HCT116 (cell line): Measurements from ENCODE around the gene SORBS1. TPM values are rescaled to one million over a fixed set of nuclear protein-coding genes. Genes with fewer than 3 reads are reported as not detected.

Experiments
- ATAC-seq: fragments of 200-7000 bp; cut with Tn5 transposase; 2 replicates; pipeline ENCODE4 v1.9.1; 2020; ENCODE audit warnings: mild to moderate bottlenecking, moderate library complexity
- BruUV-seq: library from RNA; stranded (reverse); fragments of 400-500 nt; replicated peaks from 2 replicates; lab custom pipeline; 2021; lab: Mats Ljungman, UMichigan
- CTCF ChIA-PET: fragments of 300-600 bp; sonication (Branson Sonifier 250); formaldehyde crosslinking; loops from one replicate; lab custom pipeline; 2021; ENCODE audit warnings: antibody characterized with exemption; lab: Charles Lee
- POLR2A ChIA-PET: fragments of 300-600, 350-600 bp; sonication (Branson Sonifier 250); formaldehyde crosslinking; loops from one replicate; lab custom pipeline; 2021; ENCODE audit warnings: antibody characterized with exemption; lab: Charles Lee
- RAD21 ChIA-PET, 2 experiments: fragments of 300-600 bp; sonication (Branson Sonifier 250); formaldehyde crosslinking; loops; one replicate each; lab custom pipeline; 2023; ENCODE audit warnings: low total read pairs in 2 of 2; ENCODE audit not compliant: uncharacterized antibody in 2 of 2, unreplicated experiment in 2 of 2, low non-redundant PET in 1 of 2; lab: Charles Lee
- DNase-seq: peaks from one replicate; pipeline ENCODE4 v3.0.0-alpha.2; 2010; ENCODE audit warnings: low read depth, low spot score
- H2AFZ ChIP-seq: fragments of 200-600 bp; shearing (Covaris generic), sonication (generic); 2 replicates; pipeline ENCODE4 v1.6.1; 2017; ENCODE audit warnings: low read depth, mixed run types, mixed read lengths, antibody characterized with exemption, low read length; ENCODE audit not compliant: poor library complexity, severe bottlenecking
- H3K27ac ChIP-seq: 2 replicates; pipeline ENCODE4 v1.5.1; 2012; ENCODE audit warnings: low read depth, low read length
- H3K27me3 ChIP-seq: fragments of 200-600 bp; sonication (generic); 2 replicates; pipeline ENCODE4 v1.6.1; 2016; ENCODE audit warnings: mixed run types, low read length, mixed read lengths; ENCODE audit not compliant: insufficient read depth
- H3K36me3 ChIP-seq, 2 experiments: fragments of 200-500 bp in 1 of 2; fragments of 200-600 bp in 1 of 2; sonication (Bioruptor generic) in 1 of 2; sonication (generic) in 1 of 2; 2 replicates each; pipeline versions ENCODE4 v1.5.1 to v1.6.1; 2014 to 2016; ENCODE audit warnings: low read length in 2 of 2, inconsistent platforms in 1 of 2, mixed read lengths in 1 of 2, mixed run types in 1 of 2; ENCODE audit not compliant: insufficient read depth in 2 of 2, control insufficient read depth in 1 of 2
- H3K4me1 ChIP-seq, 2 experiments: fragments of 200-600 bp in 1 of 2; sonication (generic) in 1 of 2; 2 replicates each; pipeline versions ENCODE4 v1.5.1 to v1.6.1; 2012 to 2017; ENCODE audit warnings: low read length in 2 of 2, inconsistent platforms in 1 of 2, mild to moderate bottlenecking in 1 of 2, mixed read lengths in 1 of 2, mixed run types in 1 of 2, moderate library complexity in 1 of 2; ENCODE audit not compliant: insufficient read depth in 2 of 2, control insufficient read depth in 1 of 2
- H3K4me2 ChIP-seq: fragments of 200-600 bp; sonication (generic); 2 replicates; pipeline ENCODE4 v1.6.1; 2017; ENCODE audit warnings: mixed run types, low read length, mixed read lengths
- H3K4me3 ChIP-seq, 2 experiments: fragments of 200-600 bp in 1 of 2; sonication (generic) in 1 of 2; replicated peaks in 1 of 2; 2 replicates each; pipeline ENCODE4 v1.5.1; 2011 to 2016; ENCODE audit warnings: low read length in 2 of 2, control low read depth in 1 of 2, low read depth in 1 of 2, mild to moderate bottlenecking in 1 of 2, mixed read lengths in 1 of 2, mixed run types in 1 of 2
- H3K79me2 ChIP-seq: fragments of 200-600 bp; sonication (generic); 2 replicates; pipeline ENCODE4 v1.6.1; 2017; ENCODE audit warnings: mild to moderate bottlenecking, mixed run types, low read length, moderate library complexity, mixed read lengths; ENCODE audit not compliant: insufficient read depth
- H3K9ac ChIP-seq: fragments of 200-600 bp; sonication (generic); 2 replicates; pipeline ENCODE4 v1.6.1; 2016; ENCODE audit warnings: low read length, mixed read lengths
- H3K9me2 ChIP-seq: fragments of 200-600 bp; sonication (generic), shearing (Covaris generic); 2 replicates; pipeline ENCODE4 v1.6.1; 2017; ENCODE audit warnings: mixed run types, mild to moderate bottlenecking, moderate library complexity; ENCODE audit not compliant: insufficient read depth
- H3K9me3 ChIP-seq, 2 experiments: fragments of 200-500 bp in 1 of 2; fragments of 200-600 bp in 1 of 2; sonication (Bioruptor generic) in 1 of 2; sonication (generic) in 1 of 2; 2 replicates each; pipeline ENCODE4 v1.6.1; 2014 to 2017; ENCODE audit warnings: low read length in 2 of 2, mixed read lengths in 2 of 2, inconsistent platforms in 1 of 2, low read depth in 1 of 2, mild to moderate bottlenecking in 1 of 2, mixed run types in 1 of 2, moderate library complexity in 1 of 2; ENCODE audit not compliant: control insufficient read depth in 1 of 2, insufficient read depth in 1 of 2
- H4K20me1 ChIP-seq: fragments of 200-600 bp; sonication (generic), shearing (Covaris generic); 2 replicates; pipeline ENCODE4 v1.6.1; 2017; ENCODE audit warnings: mixed run types, mild to moderate bottlenecking, moderate library complexity; ENCODE audit not compliant: insufficient read depth
- ATF3 ChIP-seq: IDR thresholded peaks from 2 replicates; pipeline ENCODE4 v1.6.1; 2012
- CBX3 ChIP-seq: IDR thresholded peaks from 2 replicates; pipeline ENCODE4 v1.6.1; 2012; ENCODE audit warnings: low read depth
- CTCF ChIP-seq, 3 experiments: fragments of 200-600 bp in 1 of 3; sonication (generic) in 1 of 3; IDR thresholded peaks in 2 of 3; conservative IDR thresholded peaks in 1 of 3; 2 replicates each; pipeline ENCODE4 v1.5.1; 2012 to 2017; ENCODE audit warnings: low read depth in 2 of 3, low read length in 2 of 3, antibody characterized with exemption in 1 of 3, borderline replicate concordance in 1 of 3, control low read depth in 1 of 3, mild to moderate bottlenecking in 1 of 3, mixed read lengths in 1 of 3, mixed run types in 1 of 3, moderate library complexity in 1 of 3; ENCODE audit not compliant: insufficient read depth in 1 of 3
- EGR1 ChIP-seq: IDR thresholded peaks from 2 replicates; pipeline ENCODE4 v1.6.1; 2012; ENCODE audit warnings: low read depth
- ELF1 ChIP-seq: IDR thresholded peaks from 2 replicates; pipeline ENCODE4 v1.6.1; 2012; ENCODE audit warnings: low read depth, borderline replicate concordance
- EZH2 ChIP-seq: fragments of 200-600 bp; sonication (generic); IDR thresholded peaks from 2 replicates; pipeline ENCODE4 v1.6.1; 2017; ENCODE audit warnings: antibody characterized with exemption, mixed run types
- EZH2phosphoT487 ChIP-seq: fragments of 200-600 bp; IDR thresholded peaks from 2 replicates; pipeline ENCODE4 v1.6.1; 2018; ENCODE audit warnings: antibody characterized with exemption, borderline replicate concordance
- JUND ChIP-seq: IDR thresholded peaks from 2 replicates; pipeline ENCODE4 v1.6.1; 2012
- POLR2A ChIP-seq: IDR thresholded peaks from 2 replicates; pipeline ENCODE4 v1.7.0; 2011; ENCODE audit warnings: borderline replicate concordance; ENCODE audit not compliant: insufficient read depth, insufficient read length; ENCODE audit errors: extremely low read depth
- RAD21 ChIP-seq: IDR thresholded peaks from 2 replicates; pipeline ENCODE4 v1.6.1; 2012; ENCODE audit warnings: low read depth, mild to moderate bottlenecking
- REST ChIP-seq: IDR thresholded peaks from 2 replicates; pipeline ENCODE4 v1.6.1; 2012; ENCODE audit warnings: low read depth
- SRF ChIP-seq: IDR thresholded peaks from 2 replicates; pipeline ENCODE4 v1.6.1; 2012; ENCODE audit warnings: low read depth
- ZNF274 ChIP-seq: fragments of 200-500 bp; sonication (Bioruptor generic); IDR thresholded peaks from 2 replicates; pipeline ENCODE4 v1.6.1; 2014; ENCODE audit warnings: mild to moderate bottlenecking, low read depth, low read length, inconsistent platforms
- intact Hi-C: fragments of 100-400 bp; cut with micrococcal nuclease; formaldehyde crosslinking; loops from 2 replicates; pipeline ENCODE4 v1.10.0; 2022
- total RNA-seq: library from RNA; stranded (reverse); gene quantifications from one replicate; pipeline ENCODE4 v1.2.1, GENCODE V29; 2021; ENCODE audit not compliant: unreplicated experiment

SORBS1 gene
- total RNA-seq, 1 experiment from 2014 or later = 3.4 TPM

- POLR2A ChIA-PET = no interaction called here
- BruUV-seq = no TSS peak
Measured at GRCh38 chr10:95487994-95488393, 73.2 kb downstream of the SORBS1 start.

More at GRCh38 chr10:95487994-95488393, 73.2 kb downstream of the SORBS1 start:
- Histone ChIP-seq H4K20me1 (no peaks in the 10 kb centered on the region), H3K36me3 (no peaks in the 10 kb centered on the region), H3K79me2 (no peaks in the 10 kb centered on the region), H3K27ac (no peak overlapping the region), H3K9me2 (no peaks in the 10 kb centered on the region), H3K4me2 (no peak overlapping the region), H3K27me3 (no peaks in the 10 kb centered on the region), H3K4me1 (peaks cover 0 to 9% of the 10 kb centered on the region in 2 experiments; a peak in 1 of 4 replicates), H3K9me3 (no peaks in the 10 kb centered on the region), H2AFZ (no peak overlapping the region), H3K9ac (no peak overlapping the region), H3K4me3 (no peak overlapping the region)
- TF ChIP-seq POLR2A (no peak), CBX3 (no peak), CTCF (IDR thresholded peaks at IDR 0.05 in 2 of 3, conservative IDR thresholded peaks at IDR 0.05 in 1 of 3; ENCODE audit: borderline replicate concordance in 1 of 3, insufficient read depth in 1 of 3, low read depth in 2 of 3, low read length in 2 of 3) (no peak), ELF1 (no peak), EZH2 (no peak), JUND (no peak), ATF3 (no peak), EGR1 (no peak), RAD21 (no peak), REST (no peak), ZNF274 (no peak), SRF (no peak), EZH2phosphoT487 (no peak)
- DNase-seq (no peak), ATAC-seq (no peak)
- CTCF ChIA-PET = no interaction called here
- RAD21 ChIA-PET = no interaction called here
- intact Hi-C loops = no loop called here
